Activated CD8-positive, alpha-beta memory T cell treated with anti-CD3 and anti-CD28 coated beads, Interleukin-2, amount 50 U/mL, for 24 hours (primary cell): ENCODE measurements around the gene IL2.
A peak's percentile ranks its signal among the peaks of the same experiment; 100 is the strongest.

ENCODE experiments used
- DNase-seq: peaks from one replicate; pipeline ENCODE4 v3.0.0-alpha.2; 2020; ENCODE audit errors: extremely low read depth

IL2 gene

GRCh38 chr4:122456231-122457116 lies at the start of gene IL2:
Gene IL2 (minus strand): TSS chr4:122456725. CDS start chr4:122456440, 285 bp downstream.
- no peak for DNase-seq

- DNase-seq = no peak
Observed at GRCh38 chr4:122503214-122503613, 46.7 kb upstream of the IL2 start.

- DNase-seq = no peak
Observed at GRCh38 chr4:122500852-122501501, 44.5 kb upstream of the IL2 start.

- no peak for DNase-seq
Observed at GRCh38 chr4:122489061-122489460, 32.5 kb upstream of the IL2 start.

GRCh38 chr4:122483481-122483880 lies 27.0 kb upstream of the IL2 start:
- DNase-seq = no peak

GRCh38 chr4:122481766-122482405 lies 25.4 kb upstream of the IL2 start:
- DNase-seq = no peak

- DNase-seq = no peak
Observed at GRCh38 chr4:122480655-122481487, 24.3 kb upstream of the IL2 start.

- DNase-seq = no peak
Observed at GRCh38 chr4:122479935-122480416, 23.5 kb upstream of the IL2 start.

GRCh38 chr4:122476745-122477144 lies 20.2 kb upstream of the IL2 start:
- no peak for DNase-seq

- no peak for DNase-seq
Observed at GRCh38 chr4:122476126-122476525, 19.6 kb upstream of the IL2 start.

GRCh38 chr4:122475233-122475632 lies 18.7 kb upstream of the IL2 start:
- no peak for DNase-seq

- no peak for DNase-seq
Observed at GRCh38 chr4:122469457-122469856, 12.9 kb upstream of the IL2 start.

GRCh38 chr4:122458625-122459024 lies 2.1 kb upstream of the IL2 start:
- DNase-seq = peak; percentile 12

GRCh38 chr4:122453384-122453995 lies 3.0 kb downstream of the IL2 start:
- DNase-seq = no peak

GRCh38 chr4:122450847-122451246 lies 5.7 kb downstream of the IL2 start:
- no peak for DNase-seq

- DNase-seq = no peak
Observed at GRCh38 chr4:122434285-122434684, 22.2 kb downstream of the IL2 start.

GRCh38 chr4:122431351-122431750 lies 25.2 kb downstream of the IL2 start:
- DNase-seq = no peak

GRCh38 chr4:122423246-122423645 lies 33.3 kb downstream of the IL2 start:
- DNase-seq = no peak

- DNase-seq = no peak
Observed at GRCh38 chr4:122412547-122412946, 44.0 kb downstream of the IL2 start.

GRCh38 chr4:122403861-122404260 lies 52.7 kb downstream of the IL2 start:
- DNase-seq = no peak
